Measurements from ENCODE around the gene IRX4. TPM values are rescaled to one million over a fixed set of nuclear protein-coding genes. Genes with fewer than 3 reads are reported as not detected.

The IRX4 gene
- polyA plus RNA-seq (ENCODE audit: insufficient read length): 0.48 TPM
- long read RNA-seq, donor 1: 0 reads
- long read RNA-seq, donor 2: 0 reads
- long read RNA-seq, donor 3: 0 reads
- long read RNA-seq, donor 4: 0 reads
- long read RNA-seq, donor 5: 0 reads
- long read RNA-seq, donor 6: 0 reads
- long read RNA-seq, donor 7: 0 reads
- long read RNA-seq, donor 8, partial matches to known transcripts: 0 of 1 reads
- long read RNA-seq, donor 8, other reads (novel, unspliced or antisense): 0 of 1 reads

DNA sequence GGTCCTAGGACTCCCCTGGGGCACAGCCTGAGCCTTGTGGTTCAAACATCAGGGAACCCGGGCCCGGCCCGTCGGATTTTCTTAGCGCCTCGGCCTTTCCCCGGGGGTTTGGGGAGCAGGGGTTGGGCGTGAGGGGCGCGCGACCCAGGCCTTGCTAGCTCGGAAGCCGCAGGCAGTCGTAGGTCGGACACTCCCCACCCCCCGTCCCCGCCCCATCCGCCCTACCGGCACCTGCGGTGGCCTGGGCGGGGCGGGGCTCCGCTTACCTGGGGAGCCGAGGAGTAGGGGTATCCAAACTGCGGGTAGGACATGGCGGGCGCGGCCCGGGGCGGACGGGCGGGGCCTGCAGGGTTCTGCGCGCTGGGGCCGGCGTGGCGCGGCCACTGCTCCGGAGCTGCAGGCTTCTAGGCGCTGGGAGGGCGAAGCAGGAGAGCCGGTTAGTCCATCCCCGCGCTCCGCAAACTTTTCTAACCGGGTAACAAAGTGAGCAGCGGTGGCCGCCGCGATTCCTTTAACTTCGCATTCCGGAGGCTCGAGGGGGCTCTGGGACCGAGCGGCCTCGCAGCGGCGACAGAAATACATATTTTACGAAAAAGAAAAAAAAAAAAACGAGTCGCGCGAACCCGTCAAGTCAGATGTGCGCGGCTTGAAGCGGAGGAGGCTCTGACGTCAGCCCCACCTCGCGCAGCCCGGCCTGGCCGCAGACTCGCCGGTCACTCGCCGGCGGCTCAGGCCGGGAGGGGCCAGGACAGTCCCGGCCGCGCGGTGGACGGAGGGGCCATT, at the start of gene IRX4:
Gene IRX4, minus strand, starts transcription at position 589 of the 783 bp plus-strand sequence. Its CDS starts 278 bp downstream, at position 311.
- DNase-seq: no peak

DNA sequence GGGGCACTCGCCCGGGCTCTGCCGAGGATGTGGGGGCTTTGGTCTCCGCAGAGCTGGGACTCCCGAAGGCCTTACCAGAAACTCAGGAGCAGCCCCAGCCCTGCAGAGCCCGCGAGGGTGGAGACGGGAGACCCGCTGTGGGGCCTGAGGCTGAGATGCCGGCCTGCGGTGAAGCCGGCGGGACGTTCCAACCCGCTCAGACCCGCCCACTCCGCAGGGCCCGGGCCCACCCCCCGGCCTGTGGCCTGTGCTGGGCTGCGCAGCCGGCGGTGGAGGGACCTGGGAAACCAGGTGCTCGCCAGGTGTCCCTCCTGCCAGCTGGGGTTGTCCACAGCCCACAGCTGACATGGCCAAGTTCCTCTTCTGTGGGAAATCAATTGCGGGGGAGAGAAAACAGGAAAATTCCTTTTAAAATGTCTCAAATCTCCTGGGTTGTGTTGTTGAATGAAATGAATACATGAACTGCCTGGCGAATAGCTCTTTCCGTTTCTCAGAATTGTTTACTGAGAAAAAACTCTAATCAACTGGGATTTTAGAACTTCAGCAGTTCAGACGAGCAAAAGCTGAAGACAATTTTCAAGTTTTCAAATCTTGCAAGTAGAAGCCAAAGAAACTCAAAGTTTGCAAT, 49.0 kb upstream of the IRX4 start:
- DNase-seq: peak; percentile 8

DNA sequence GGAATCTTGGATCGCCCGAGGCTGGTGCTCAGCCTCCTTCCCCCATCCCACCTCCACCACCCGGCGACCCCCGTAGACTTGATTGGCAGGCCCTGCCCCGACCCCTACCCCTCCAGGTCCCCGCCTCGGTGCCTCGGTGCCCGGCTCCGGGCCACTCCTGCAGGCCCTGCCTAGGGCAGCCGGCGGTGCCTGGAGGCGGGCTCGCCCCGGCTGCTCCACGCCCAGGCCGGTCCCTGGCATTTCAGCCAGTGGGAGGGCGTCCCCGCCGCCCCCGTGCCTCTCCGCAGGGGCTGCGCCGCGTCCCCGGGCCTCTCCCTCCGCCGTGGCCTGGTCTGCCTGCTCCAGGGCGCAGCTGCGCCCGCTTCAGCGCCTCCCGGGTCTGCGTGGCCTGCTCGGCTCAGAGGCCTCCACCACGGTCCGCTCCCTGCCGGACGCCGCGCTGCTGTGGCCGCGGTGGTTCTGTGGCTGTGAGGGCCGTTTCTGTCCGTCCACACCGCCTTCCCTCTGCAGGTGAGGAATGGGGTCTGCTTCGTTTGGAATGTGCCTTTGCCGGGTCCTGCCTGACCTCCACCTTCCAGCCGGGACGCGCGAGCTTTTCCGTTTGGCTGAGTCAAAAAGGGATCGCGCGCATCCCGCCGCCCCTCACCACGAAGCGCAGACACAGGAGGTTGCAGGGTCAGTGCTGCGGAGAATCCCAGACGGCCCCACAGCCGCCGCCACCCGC, 48.3 kb upstream of the IRX4 start:
- peak; percentile 31 for DNase-seq

DNA sequence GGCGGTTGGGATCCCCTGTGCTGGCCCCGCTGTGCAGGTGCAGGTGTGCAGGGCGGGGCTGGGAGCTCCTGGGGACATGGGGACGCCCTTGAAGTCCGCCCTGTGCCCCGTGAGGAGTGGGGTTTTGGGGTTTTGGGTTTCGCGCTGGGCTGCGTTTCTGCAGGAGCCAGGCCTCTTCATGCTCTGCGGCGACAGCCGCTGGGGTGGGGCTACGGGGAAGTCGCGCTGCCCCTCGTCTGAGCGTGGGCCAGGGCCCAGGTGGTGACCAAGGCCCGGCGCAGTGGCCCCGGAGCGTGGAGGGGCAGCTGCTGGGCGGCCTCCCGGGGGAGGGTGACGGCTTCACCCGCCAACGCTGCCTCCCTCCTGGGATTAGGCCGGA, 47.8 kb upstream of the IRX4 start:
- DNase-seq: no peak

DNA sequence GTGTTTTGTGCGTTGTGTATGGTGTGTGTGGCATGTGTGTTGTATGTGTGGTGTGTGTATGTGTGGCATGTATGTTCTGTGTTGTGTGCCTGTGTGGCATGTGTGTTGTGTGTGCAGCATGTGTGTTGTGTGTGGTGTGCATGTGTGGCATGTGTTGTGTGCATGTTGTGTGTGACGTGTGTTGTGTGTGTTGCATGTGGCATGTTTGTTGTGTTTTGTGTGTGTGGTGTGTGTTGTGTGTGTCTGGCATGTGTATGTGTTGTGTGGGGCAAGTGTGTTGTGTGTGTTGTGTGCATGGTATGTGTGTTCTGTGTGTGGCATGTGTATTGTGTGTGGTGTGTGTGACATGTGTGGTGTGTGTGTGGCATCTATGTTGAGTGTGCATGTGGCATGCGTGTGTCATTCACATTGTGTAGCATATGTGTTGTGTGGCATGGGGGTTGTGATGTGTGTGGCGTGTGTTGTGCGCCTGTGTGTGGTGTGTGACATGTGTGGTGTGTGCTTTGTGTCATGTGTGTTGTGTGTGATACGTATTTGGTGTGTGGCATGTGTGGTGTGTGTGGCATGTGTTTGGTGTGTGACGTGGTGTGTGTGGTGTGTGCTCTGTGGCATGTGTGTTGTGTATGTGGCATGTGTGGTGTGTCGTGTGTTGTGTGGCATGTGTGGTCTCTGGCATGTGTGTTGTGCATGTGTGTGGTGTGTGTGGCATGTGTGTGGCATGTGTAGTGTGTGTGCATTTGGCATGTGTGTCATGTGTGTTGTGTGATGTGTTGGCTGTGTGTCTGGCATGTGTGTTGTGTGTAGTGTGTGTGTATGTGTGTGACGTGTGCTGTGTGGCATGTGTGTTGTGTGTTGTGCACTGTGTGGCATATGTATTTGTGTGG, 46.6 kb upstream of the IRX4 start:
- DNase-seq: no peak

DNA sequence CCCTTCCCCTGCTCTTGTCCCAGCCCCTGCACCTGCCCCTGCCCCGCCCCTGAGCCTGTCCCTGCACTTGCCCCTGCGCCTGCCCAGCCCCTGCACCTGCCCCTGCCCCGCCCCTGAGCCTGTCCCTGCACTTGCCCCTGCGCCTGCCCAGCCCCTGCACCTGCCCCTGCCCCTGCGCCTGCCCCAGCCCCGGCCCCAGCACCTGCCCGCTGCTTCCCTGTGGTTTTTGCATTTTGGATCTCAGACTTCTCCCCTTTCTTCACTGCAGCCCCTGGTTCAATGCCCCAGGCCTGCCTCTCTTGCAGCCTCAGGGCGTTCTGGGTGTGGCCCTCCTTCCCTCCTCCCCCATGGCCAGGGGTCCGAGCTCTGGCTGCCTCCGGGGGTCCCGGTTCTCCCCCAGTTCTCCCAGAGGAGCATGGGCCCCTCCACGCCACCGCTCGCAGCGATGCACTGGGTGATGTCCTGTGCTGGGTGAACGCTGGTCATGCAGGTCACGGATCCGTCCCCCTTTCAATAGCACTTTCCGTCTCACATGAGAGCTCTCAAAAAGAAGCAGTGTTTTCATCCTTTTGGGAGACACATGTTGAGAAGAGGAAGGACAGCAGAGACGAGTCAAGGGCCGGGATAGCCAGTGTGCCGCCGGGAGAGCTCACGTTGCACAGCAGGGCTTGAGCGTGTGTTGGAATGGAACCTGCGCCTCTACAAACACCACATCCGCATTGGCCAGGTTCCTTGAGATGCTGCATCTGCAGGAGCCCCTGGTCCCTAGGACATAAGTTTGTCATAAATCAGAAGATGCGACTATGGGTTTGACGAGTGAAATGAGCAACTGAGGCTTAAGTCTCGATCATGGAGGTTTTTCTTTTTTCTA, 44.0 kb upstream of the IRX4 start:
- no peak for DNase-seq

DNA sequence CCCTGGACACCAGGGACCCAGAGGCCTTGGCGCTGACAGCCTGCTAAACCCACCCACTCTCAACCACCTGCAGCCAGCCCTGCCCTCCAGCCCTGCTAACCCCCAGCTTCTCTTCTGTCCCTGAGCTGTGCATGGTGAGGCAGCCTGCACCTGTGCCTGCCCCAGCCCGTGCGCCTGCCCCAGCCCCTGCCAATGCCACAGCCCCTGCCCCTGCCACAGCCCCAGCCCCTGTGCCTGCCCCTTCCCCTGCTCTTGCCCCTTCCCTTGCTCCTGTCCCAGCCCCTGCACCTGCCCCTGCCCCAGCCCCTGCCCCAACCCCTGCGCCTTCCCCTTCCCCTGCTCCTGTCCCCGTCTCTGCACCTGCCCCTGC, 43.3 kb upstream of the IRX4 start:
- DNase-seq: no peak

DNA sequence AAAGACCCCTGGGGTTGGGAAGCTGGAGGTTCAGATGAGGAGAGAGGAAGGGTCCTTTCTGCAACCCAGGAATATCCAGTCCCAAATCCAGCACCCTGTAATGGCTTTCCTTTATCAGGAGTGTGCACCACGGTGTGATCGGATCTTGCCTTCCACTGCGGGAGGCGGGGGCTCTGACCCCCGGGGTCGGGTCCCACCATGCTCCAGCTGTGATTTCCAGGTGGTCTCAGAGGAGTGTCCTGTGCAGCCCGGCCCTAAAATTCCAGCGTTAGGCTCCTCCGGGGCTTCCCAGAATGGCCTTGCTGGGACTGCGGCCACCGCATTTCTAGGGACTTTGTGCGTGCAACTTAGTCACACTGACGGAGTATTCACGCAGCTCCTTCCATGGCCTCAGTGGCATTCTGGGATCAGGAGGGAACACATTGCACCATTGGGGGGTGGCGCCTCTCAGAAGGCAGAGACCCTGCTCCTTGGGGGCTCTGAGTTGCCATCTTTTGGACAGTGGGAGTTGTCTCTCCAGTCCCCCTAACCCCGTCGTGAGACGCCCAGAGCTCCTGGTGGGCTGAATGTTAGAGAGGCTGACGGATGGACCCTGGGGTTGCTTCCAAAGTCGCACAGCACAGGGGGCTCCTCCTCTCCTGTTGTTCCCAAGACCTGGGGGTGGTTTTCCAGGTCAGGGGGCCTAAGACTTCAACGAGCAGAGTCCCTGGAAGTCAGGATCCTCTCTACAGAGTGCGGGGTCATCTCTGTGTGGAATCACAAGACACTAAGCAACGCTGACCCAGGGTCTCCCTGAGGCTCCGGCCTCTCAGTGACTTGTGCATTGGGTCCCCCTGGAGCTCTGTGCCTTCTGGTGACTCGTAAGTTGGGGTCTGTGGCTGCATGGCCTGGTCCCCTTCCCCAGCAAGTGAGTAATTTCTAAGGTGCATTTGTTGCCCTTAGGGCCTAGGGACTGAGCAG, 42.7 kb upstream of the IRX4 start:
- no peak for DNase-seq

DNA sequence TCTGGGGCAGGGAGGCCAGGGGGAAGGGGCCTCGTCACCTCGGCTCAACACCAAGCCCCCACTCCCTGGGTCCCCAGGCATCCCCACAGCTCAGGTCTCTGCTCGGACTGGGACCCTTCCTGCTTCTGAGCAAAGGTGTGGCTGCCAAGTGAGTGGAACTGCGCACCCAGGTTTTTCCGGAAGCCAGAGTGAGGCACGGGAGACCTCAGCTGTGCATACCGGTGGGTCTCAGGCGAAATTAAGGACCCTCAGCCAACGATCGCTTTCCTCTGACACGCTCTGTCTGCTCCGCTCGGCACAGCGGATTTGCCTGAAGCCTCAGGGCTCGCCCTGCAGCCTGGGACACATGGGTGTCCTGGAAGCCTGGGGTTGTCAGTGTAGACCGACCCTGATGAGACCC, 41.0 kb upstream of the IRX4 start:
- DNase-seq: no peak

DNA sequence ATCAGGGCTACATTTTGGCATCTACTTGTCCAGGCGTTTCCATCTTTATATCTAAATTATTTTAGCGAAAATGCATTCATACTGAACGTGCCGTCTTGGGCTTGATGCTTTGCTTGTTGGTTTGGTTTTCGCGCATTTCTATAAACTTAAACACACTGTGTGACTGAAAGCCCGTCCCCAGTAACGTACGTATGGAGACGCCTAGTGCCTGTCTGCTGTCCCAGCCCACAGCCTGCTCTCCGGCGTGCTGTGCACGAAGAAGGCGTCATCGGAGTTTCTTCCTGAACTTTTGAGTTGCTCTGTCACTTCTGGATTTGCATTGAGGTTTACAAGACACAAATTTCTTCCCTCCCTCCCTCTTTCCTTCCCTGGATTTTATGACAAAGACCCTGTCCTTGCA, 40.6 kb upstream of the IRX4 start:
- DNase-seq: no peak

DNA sequence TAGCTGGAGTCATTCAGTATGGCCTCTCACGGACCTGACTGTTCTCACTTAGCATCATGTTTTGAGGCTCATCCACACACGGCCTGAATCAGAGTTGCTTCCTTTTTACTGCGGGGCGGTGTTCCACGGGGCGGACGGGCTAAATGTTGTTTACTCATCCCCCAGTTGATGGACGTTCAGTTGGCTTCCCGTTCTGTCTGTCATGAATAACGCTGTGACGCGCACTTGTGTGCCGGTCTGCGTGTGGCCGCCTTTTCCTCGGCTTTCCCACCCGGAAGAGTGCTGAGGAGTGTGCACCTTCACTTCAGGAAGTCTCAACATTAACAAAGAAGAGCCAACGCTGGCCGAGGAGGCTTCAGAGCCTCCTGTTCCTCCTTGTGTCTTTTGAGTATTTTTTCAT, 39.0 kb upstream of the IRX4 start:
- no peak for DNase-seq

DNA sequence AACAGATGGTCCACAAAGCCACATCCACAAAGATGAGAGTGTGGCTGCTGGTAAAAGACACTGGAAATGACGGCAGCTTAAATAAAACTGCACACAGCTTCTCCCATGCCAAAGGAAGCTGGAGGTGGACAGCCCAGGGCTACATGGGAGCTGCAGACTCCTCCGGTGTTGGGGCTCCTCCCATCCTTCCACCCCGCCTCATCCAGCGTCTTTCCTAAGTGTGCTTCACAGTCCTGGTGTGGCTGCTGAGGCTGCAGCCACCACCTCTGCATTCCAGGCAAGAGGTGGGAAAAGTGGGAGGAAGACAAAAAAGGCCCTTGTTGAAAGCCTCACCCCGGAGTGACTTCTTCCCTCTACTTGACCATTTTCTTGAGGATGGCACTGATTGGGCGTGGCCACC, 37.0 kb upstream of the IRX4 start:
- DNase-seq: no peak

DNA sequence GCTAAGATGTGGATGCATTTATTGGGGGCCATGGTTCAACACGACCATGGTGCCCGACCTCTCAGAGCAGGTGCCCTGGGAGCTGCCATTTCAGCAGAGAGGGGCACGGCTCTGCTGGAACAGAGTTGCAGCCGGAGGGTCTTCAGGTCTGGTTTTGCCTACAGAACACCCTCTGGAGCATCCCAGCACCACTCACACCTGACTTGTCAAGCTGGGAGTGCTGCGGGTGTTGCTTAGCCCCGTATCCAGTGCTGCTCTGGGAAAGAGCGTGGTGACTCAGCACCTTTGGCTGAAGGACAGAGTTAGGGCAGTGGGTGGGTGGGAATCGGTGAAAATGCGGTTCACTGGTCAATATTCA, 36.5 kb upstream of the IRX4 start:
- no peak for DNase-seq

DNA sequence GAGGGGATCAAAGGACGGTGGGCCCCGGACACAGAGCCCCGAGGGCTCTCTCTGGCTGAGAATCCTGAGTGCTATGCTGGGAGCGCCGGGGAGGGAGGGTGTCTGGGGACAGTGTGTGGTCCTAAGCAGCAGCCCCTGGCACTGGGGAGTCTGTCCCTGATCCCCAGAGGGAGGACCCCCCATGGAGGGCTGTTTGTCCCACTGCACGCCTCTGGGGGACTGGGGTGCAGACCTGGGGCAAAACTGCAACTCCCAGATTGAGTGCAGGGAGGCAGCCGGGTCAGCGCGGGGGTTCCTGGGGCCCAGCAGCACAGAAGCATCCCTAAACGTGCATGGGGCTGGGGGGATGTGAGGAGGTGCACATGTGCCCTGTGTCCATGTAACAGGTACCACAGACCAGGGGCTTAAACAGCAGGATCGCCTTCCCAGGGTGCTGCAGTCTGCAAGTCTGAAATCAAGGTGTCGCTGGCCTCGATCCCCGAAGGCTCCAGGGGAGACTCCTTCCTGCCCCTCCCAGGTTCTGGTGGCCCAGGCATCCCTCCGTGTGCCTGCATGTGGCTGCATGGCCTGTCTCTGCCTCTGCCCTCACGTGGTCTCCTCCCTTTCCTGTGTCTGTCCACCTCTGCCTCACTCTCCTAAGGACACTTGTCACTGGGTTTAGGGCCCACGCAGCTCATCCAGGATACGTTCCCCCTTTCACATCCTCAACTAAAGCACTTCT, 35.9 kb upstream of the IRX4 start:
- no peak for DNase-seq

DNA sequence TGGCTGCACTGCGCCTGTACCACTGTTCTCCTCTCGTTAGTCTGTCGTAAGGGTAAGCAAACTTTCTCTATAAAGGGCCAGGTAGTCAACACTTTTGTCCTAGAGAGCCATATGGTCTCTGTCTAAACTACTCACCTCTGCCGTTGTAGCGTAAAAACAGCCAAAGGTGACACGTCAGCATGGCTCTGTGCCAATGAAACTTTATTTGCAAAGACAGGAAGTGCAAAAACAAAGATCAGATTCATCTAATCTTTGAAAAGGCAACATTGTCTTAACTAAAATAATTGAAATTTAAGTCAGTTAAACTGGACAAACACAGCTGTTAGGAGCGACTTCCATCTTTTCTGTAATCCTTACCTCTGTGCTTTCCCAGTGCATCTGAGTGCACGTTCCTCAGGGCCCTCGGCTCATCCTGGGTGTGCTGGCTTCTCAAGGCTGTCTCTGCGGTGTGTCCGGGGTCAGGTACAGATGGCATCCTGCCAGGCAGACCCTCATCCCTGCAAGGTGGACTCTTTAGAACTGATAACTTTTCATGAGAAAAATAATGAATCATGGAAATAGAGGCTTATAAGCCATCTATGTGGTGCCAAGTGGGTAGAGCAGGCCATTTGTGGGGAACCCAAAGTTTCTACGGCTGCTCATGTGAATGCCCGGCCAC, 35.2 kb upstream of the IRX4 start:
- DNase-seq: no peak

DNA sequence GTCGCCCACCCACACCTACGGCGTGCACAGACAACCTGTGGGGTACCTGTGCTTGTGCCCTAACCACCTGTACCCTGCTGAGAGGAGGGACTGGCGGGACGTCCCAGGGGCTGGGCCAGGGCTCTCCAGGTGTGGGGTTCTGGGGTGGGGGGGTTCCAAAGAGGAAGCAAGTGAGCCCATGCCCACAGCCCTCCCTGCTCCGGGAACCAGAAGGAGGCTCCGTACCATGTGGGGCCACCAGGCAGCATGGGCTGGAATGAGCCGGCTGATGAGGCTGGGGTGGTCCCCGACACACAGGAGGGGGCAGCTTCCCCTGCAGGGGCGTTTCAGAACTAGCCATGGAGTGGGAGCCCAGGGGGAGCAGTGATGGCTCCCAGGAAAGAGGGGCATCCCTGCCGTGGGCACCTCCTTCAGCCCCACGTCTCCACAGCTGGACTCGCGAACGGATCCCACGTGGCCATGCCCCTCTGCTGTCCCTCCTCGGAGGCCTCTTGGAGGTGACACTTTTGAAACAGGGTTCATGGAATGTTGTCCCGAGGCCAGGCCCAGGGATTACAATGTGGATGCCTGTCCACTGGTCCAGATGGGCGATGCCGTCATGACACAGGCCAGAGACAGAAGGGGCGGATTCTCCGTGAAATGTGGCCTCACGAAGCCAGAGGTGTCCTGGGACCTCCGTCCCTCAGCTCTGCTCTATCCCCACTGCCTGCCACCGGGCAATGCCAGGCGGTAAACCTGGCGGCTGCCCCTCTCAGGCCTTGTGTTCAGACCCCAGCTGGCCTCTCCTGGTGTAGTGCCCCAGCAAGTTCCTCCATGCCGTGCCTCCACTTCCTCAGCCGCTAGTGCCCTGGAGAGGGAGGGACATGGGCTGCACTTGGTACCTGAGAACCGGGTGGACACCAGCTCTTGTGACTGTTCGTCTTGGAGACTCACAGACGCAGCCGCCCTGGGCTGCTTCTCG, 33.6 kb upstream of the IRX4 start:
- no peak for DNase-seq

DNA sequence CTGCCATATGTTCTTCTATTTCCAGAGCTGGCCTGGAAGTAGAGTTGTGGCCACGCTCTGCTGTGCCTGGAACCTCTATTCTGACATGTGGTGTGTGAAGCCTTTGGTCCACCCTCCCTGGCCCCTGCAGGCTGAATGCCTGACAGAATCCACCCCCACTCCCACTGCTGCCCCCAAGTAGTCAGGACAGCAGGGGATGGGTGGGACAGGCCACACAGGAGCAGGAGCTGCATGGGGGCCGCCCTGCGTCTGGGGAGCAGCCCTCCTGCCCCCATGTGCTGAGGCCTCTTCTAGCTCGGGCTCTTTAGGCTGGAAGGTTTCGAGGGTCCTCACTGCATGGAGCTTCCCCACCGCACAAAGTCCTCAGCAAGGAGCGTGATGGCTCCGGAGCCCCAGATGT, 32.6 kb upstream of the IRX4 start:
- no peak for DNase-seq
